NCI-H69 (cell line): ENCODE measurements around the gene NFXL1.

ENCODE experiments used
- DNase-seq: peaks from one replicate; lab custom pipeline; 2025; lab: John Stamatoyannopoulos, UW

Gene NFXL1

DNA sequence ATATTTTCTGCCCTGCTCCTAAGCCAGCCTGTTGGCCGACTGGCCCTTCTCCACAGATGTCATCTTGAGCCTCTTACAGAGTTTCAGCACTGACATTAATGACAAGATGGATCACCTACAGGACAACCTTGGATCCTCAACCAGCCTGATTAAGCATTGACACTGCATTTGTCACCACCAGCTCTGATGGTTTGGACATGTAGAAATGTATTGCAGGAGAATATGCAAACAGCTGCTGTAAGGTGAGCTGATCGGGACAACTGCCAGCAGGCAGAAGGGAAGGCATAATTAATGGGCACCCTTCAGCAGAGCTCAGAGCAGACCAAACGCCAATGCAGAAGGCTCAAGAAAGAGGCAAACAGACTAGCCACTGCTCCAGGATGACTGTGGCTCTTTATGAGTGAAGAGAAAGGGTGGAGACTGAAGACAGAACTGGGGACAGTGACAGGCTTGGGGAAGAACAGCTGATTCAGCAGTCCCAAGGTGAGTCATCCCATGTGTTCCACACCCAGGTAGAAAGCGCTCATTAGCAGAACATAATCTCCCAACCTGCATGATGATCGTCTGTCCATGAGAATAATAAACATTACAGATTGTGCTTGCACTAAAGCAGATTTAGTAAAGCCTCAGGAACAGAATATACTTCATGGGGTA, 83.2 kb downstream of the NFXL1 start:
- peak; percentile 65 for DNase-seq

DNA sequence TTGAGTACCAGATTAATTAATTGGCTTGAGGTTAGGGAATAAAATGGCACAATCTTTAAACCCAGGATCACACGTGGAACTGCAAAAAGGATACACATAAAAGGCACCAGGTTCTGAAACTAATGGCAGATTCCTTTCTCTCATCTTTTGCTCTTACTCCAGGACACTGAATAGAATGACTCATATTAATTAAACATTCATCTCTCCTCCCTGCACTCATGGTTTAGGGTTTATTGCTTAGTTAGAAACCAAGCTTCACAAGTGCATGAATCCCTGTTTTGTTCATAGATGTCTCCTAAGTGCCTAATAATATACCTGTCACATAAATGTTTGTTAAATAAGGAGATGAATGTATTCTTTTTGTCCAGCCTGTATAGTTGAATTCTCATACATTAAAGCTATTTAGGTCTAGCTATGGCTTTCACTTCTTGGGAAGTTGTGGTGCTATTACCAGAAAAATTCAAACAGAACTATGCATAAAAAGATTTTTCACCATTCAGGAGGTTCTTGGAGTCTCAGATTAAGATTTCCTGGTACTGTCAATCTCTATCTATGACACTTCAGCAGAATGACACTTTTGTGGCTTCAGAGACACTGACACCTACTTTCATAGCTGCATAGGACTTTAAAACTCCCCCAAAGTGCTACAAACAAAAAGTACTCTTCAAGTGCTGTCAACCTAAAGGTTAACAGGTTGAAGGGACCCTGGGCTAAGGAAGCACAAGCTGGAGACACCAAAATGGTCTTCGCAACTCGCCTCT, 83.9 kb downstream of the NFXL1 start:
- peak; percentile 45 for DNase-seq

DNA sequence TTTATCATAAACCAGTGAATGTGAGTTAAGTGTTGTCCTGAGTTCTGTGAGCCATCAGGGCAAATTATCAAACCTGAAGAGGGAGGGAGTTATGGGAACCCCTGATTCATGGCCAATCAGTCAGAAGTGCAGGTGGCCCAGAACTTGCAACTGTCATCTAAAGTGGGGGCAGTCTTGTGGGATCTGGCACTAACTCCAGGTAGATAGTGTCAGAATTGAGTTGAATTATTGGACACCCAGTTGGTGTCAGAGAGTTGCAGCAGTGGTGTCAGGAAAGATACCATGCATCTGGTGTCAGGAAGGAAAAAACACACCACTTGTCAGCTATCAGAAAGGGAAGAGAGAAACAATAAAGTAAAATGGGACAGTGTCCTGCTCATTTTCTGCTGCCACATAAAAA, 84.9 kb downstream of the NFXL1 start:
- DNase-seq = no peak

DNA sequence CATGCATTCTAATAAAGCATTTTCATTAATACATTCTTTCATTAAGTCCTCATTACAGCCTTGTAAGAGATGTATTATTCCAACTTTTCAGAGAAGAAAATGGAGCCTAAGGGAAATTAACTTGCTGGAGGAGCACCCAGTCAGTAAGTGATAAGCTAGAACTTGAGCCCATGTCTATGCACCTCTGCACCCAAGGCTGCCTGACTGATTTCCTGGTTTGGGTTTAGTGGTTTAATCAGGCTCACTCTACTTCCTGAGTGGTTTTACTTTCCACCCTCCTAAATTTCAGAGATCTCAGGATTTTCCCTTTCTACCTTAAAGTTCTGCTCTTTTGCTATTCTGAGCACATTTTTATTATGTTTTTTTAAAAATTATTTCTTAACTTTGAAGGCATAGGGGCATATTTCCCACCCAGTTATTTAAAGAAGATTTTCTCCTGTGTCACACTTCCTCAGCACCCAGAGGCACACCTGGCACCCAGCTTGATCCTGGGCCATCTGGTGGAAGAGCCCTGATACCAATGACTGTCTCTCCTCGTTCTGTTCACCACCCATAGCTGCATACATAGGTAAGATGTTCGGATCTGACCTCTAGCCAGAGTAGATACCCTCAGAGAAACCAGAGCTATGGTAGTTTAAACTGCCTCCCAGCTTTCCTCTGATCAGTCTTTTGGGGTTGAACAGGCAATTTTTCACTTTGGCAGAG, 86.9 kb downstream of the NFXL1 start:
- no peak for DNase-seq

DNA sequence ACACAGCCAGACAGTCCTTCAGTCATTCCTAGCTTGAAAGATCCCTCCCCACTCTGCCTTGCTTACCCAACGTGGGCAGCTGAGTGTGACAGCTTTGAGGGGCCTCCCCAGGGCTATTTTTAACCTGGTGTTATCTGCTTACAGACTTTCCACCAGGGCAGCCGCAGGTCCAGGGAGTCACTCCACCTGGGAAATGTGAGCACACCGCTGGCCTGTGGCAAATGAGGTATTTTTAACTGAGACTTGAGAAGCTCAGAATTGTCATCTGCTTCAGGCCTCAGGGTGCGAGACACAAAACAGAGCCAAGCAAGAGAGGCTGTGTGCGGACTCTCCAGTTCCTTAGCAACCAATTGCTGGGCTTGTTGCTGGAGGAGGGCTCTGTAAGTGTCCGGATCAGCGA, 89.5 kb downstream of the NFXL1 start:
- DNase-seq = peak; percentile 1

DNA sequence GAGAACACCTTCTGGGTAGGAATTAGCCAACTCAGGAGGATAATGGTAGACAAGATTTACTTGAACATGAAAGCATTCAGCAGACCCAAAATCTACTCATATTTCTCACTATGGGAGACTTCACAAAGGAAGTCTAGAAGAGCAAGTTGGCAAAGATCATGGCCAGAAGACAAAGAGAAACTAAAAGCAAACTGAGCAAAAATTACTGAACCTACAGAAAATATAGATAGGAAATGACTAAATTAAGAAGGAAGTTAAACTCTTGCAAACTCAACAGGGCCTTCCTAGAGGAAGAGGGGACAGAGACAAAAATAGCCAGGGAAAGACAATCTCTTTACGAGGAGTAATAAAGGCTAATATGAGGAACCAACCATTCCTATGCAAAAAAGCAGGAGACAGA, 95.2 kb downstream of the NFXL1 start:
- DNase-seq = no peak

DNA sequence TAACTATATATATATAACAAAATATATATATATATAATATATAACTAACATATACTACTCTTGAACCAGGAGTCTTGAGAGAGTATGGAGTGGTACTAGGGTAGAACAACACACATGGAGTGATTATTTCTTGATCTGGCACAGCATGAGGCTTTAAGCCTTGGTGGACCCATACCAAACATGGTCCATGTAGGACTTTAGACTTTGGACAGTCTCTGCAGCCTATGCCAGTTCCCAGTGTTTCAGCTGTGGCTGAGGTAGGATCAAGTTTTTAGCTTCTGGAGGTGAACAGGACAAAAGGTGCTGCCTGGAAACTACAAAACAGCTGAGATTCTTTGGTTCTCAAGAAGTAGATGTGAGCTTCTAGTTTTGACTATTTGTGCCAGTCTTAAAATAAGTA, 97.1 kb downstream of the NFXL1 start:
- DNase-seq = no peak

DNA sequence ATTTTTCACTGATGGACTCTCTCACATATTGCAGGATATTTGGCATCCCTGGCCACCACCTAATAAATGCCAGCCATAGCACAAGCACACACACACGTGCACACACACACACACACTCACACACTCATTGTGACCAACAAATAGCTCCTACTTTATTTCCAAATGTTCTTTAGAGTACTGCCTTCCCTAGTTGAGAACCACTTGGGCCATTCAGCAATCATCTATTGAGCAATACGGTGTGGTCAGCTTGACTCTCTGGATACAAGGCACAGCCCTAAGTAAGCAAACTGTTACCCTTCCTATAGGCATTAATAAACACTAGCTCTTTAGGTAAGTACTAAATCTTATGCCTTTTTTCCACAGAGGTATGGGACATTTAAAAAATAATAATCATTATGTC, 97.6 kb downstream of the NFXL1 start:
- DNase-seq = no peak

DNA sequence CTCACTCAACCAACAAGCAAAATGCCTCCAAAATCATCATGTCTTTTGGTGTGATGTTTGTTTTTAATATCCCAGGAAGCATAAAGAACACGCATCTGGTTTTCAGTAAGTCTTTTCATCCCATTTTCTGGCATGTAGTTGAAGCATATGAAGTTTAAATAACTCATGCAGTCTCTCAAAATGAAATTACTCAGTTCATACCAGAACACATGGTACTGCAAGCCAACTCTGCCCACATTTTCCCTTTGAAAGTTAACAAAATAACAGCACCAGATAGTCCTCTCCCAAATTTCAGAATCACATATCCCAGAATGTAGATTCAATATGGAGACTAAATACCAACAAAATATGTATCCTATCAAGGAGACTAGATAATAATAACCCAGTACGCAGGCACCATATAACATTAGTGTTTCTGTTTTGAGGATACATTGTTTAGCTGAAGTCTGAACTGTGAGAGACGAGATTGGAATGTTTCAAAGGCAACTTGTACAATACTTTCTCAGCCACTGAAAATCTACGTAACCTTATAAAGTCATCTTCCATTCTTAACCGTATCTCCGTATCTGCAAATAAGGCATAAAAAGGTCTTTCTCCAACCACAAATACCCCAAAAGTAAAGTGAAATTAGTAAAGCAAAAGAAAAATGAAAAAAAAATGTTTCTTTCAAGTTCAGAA, 99.6 kb downstream of the NFXL1 start:
- DNase-seq = no peak

DNA sequence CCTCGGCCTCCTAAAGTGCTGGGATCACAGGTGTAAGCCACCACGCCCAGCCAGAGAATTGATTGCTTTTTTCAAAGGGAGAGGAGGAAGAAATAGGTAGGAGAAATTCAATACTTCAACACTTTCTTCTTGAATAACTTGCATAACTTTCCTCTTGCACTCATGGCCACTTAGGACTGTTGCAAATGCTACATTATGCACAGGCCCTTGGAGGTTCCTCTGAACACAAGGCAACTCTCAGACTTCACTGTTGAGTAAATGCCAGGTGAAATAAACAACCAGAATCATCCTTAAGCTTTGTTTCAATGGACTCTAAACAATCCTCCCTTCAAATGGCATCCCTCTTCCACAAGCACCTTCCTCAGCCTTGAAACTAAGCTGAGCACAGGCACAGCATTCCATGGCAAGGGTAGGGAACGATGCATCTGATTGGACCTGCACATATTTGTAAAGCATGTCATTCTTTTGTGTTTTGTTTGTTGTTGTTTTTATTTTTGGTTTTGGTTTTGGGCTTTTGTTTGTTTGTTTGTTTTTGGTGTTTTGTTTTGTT, 104.7 kb downstream of the NFXL1 start:
- no peak for DNase-seq

DNA sequence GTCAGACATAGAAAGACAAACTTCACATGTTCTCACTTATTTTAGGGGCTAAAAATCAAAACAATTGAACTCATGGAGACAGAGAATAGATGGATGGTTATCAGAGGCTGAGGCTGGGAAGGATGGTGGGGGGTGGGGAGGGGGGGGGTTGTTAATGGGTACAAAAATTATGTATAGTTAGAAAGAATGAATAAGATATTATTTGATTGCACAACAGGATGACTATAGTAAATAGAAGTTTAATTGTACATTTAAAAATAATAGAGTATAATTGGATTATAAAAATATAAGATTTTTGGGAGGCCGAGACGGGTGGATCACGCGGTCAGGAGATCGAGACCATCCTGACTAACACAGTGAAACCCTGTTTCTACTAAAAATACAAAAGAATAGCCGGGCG, 109.8 kb downstream of the NFXL1 start:
- DNase-seq = no peak

DNA sequence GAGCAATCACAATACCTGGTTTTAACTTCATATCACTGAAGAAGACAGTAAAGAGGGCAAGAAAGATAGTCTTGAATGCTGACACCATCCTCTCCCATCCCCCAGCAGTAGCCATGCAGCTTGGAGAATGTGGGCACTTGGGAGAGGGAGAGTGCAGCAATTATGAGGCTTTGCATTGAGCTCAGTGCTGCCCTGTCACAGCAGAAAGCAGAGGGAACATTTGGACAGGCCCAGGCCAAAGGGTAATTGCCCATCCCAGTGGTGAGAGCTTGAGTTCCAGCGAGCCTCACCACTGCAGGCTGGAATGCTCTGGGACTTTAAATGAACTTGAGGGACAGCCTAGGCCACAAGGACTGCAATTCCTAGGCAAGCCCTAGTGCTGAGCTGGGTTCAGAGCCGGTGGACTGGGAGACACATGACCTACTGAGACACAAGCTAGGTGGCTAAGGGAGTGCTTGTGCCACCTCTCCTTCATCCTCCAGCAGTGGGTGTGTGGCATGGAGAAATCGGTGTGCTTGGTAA, 112.8 kb downstream of the NFXL1 start:
- no peak for DNase-seq

DNA sequence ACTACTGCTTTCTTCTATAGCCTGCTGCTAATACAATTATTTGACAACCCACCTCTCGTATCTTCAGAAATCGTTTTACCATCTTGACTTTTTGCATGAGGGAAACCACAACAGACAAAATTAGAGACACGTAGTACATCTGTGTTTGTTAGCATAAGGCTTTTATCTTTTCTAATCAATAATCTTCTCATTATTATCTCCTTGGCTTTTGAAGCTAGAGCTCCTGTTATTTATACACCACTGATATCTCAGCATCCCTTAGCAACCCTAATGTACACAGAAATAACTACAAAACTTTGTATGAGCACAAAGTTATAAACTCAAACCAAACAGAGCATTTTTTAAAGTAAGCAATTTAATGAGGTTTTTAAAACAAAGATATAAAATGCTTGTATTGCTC, 116.2 kb downstream of the NFXL1 start:
- DNase-seq = no peak
